Measurements from ENCODE around the gene COLGALT1. TPM values are rescaled to one million over a fixed set of nuclear protein-coding genes. Genes with fewer than 3 reads are reported as not detected.
A peak's percentile ranks its signal among the peaks of the same experiment; 100 is the strongest.

Gene COLGALT1
- polyA plus RNA-seq, 3 donors = 66.8 to 176 (median 68.8) TPM

- Mint-ChIP-seq H3K4me3 (no peak overlapping the region), H3K36me3 (no peaks in the 10 kb centered on the region), H3K4me1 (peaks cover 29% of the 10 kb centered on the region), H3K9me3 (peaks cover 0 to 6% (median 0%) of the 10 kb centered on the region in 7 donors), H3K27ac (peak overlapping the region in 1 of 7 donors; percentile 30), H3K27me3 (ENCODE audit: low read depth in 3 of 3) (peaks cover 10 to 24% (median 14%) of the 10 kb centered on the region in 3 donors)
- intact Hi-C loops (cut with micrococcal nuclease) = no loop called here
- no peak for DNase-seq
- Histone ChIP-seq H3K27me3 (ENCODE audit: control insufficient read depth in 2 of 2, insufficient read depth in 2 of 2, low read length in 2 of 2) (peaks cover 0 to 6% of the 10 kb centered on the region in 2 donors), H4K20me1 (ENCODE audit: insufficient read depth, low read length) (no peaks in the 10 kb centered on the region), H3K4me2 (replicated peaks; ENCODE audit: extremely low read depth, low read length, poor library complexity, severe bottlenecking) (no peak overlapping the region), H3K4me3 (replicated peaks in 1 of 3; ENCODE audit: low read depth in 2 of 3, low read length in 3 of 3) (no peak overlapping the region), H3K79me2 (ENCODE audit: insufficient read depth, low read length) (no peaks in the 10 kb centered on the region), H3K36me3 (replicated peaks in 1 of 2; ENCODE audit: control insufficient read depth in 1 of 2, insufficient read depth in 2 of 2, low read length in 2 of 2) (no peaks in the 10 kb centered on the region), H2AFZ (ENCODE audit: insufficient read depth, low read depth, low read length, poor library complexity, severe bottlenecking) (no peak overlapping the region), H3K9ac (ENCODE audit: insufficient read depth, low read length, poor library complexity, severe bottlenecking) (no peak overlapping the region), H3K4me1 (ENCODE audit: control insufficient read depth in 1 of 2, insufficient read depth in 2 of 2, low read length in 2 of 2) (peaks cover 12 to 28% of the 10 kb centered on the region in 2 donors), H3K27ac (ENCODE audit: low read depth in 1 of 2, low read length in 2 of 2) (no peak overlapping the region), H3K9me3 (replicated peaks in 1 of 2; ENCODE audit: control insufficient read depth in 1 of 2, insufficient read depth in 1 of 2, low read length in 2 of 2) (no peaks in the 10 kb centered on the region)
- TF ChIP-seq CTCF (IDR thresholded peaks at IDR 0.05) = no peak
- WGBS (ENCODE audit: insufficient coverage) = 83% methylated on average over 3 of the region's 9 CpGs
Measured at GRCh38 chr19:17598953-17599352, 43.5 kb downstream of the COLGALT1 start.

- peaks cover 0 to 6% of the 10 kb centered on the region in 2 donors for H3K27me3 ChIP-seq (ENCODE audit: control insufficient read depth in 2 of 2, insufficient read depth in 2 of 2, low read length in 2 of 2)
- Mint-ChIP-seq H3K4me1 (peaks cover 29% of the 10 kb centered on the region), H3K4me3 (peak overlapping the region in 1 of 2 donors; percentile 6), H3K27me3 (ENCODE audit: low read depth in 3 of 3) (peaks cover 15 to 29% (median 16%) of the 10 kb centered on the region in 3 donors), H3K9me3 (peaks cover 0 to 6% (median 0%) of the 10 kb centered on the region in 7 donors), H3K36me3 (no peaks in the 10 kb centered on the region), H3K27ac (no peak overlapping the region)
- TF ChIP-seq CTCF (IDR thresholded peaks at IDR 0.05) = no peak
- no peaks in the 10 kb centered on the region for H3K9me3 ChIP-seq (replicated peaks in 1 of 2; ENCODE audit: control insufficient read depth in 1 of 2, insufficient read depth in 1 of 2, low read length in 2 of 2)
- no peaks in the 10 kb centered on the region for H4K20me1 ChIP-seq (ENCODE audit: insufficient read depth, low read length)
- no peaks in the 10 kb centered on the region for H3K79me2 ChIP-seq (ENCODE audit: insufficient read depth, low read length)
- no peak overlapping the region for H3K4me3 ChIP-seq (replicated peaks in 1 of 3; ENCODE audit: low read depth in 2 of 3, low read length in 3 of 3)
- no peak overlapping the region for H3K4me2 ChIP-seq (replicated peaks; ENCODE audit: extremely low read depth, low read length, poor library complexity, severe bottlenecking)
- intact Hi-C loops (cut with micrococcal nuclease) = no loop called here
- H2AFZ ChIP-seq (ENCODE audit: insufficient read depth, low read depth, low read length, poor library complexity, severe bottlenecking) = no peak overlapping the region
- H3K27ac ChIP-seq (ENCODE audit: low read depth in 1 of 2, low read length in 2 of 2) = no peak overlapping the region
- peaks cover 12 to 28% of the 10 kb centered on the region in 2 donors for H3K4me1 ChIP-seq (ENCODE audit: control insufficient read depth in 1 of 2, insufficient read depth in 2 of 2, low read length in 2 of 2)
- H3K36me3 ChIP-seq (replicated peaks in 1 of 2; ENCODE audit: control insufficient read depth in 1 of 2, insufficient read depth in 2 of 2, low read length in 2 of 2) = no peaks in the 10 kb centered on the region
- WGBS (ENCODE audit: insufficient coverage) = 96% methylated on average over 5 of the region's 10 CpGs
- no peak overlapping the region for H3K9ac ChIP-seq (ENCODE audit: insufficient read depth, low read length, poor library complexity, severe bottlenecking)
- no peak for DNase-seq
Measured at GRCh38 chr19:17599780-17600179, 44.3 kb downstream of the COLGALT1 start.

Data from CD14-positive monocyte (primary cell).